Measurements from ENCODE around the gene UBXN10.
A peak's percentile ranks its signal among the peaks of the same experiment; 100 is the strongest.

The UBXN10 gene

DNA sequence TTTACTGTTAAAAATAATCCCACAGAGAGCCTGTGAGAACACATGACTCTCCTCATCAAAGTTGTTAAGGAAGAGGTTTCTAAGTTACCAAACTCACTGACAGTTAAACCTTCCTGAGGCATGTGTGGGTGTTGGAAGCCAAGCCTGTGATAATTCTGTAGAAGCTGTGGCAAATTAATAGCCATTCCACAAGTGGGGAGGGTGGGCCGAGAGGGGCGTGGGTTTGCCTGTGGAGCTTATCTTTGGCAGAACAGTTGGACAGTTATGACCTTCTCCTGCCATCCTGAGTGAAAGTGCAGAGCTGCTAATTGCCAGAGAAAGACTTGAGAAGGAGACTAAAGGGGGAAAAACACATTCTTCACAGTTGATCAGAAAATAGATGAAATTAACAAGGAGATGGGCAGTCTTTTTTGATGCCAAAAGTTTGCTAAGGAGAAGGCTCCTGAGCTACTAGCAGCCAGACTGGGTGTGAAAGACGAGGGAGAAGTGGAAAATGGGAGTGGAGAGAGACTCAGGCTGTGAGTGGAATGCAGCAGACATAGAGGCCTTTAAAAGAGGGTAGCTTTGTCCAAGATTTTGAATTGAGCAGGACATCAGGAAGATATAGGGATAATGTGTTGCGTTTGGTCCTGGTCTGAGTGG lies 2.0 kb downstream of the UBXN10 start:
- Histone ChIP-seq H3K9me2 (replicated peaks; ENCODE audit: low read depth, low read length) (no peaks in the 10 kb centered on the region), H3K79me2 (ENCODE audit: insufficient read depth, low read length) (no peaks in the 10 kb centered on the region), H3K9ac (ENCODE audit: low read depth, low read length, poor library complexity, severe bottlenecking) (no peak overlapping the region), H4K20me1 (ENCODE audit: insufficient read depth, low read length, poor library complexity, severe bottlenecking) (no peaks in the 10 kb centered on the region), H3K4me2 (ENCODE audit: low read depth, low read length, poor library complexity, severe bottlenecking) (peak overlapping the region; percentile 99), H3K27me3 (ENCODE audit: insufficient read depth, low read length, poor library complexity, severe bottlenecking) (no peaks in the 10 kb centered on the region), H2AFZ (ENCODE audit: low read length) (no peak overlapping the region), H3K4me3 (ENCODE audit: low read length, poor library complexity, severe bottlenecking) (peak overlapping the region; percentile 3), H3K9me3 (ENCODE audit: insufficient read depth, low read depth, low read length) (no peaks in the 10 kb centered on the region), H3K4me1 (ENCODE audit: insufficient read depth, low read length, poor library complexity, severe bottlenecking) (peaks cover 42% of the 10 kb centered on the region), H3K36me3 (ENCODE audit: insufficient read depth, low read length) (no peaks in the 10 kb centered on the region), H3F3A (ENCODE audit: low read depth) (no peaks in the 10 kb centered on the region)
- TF ChIP-seq EZH2phosphoT487 (IDR thresholded peaks at IDR 0.05; ENCODE audit: borderline replicate concordance): no peak
- TF ChIP-seq, protein P1, sequence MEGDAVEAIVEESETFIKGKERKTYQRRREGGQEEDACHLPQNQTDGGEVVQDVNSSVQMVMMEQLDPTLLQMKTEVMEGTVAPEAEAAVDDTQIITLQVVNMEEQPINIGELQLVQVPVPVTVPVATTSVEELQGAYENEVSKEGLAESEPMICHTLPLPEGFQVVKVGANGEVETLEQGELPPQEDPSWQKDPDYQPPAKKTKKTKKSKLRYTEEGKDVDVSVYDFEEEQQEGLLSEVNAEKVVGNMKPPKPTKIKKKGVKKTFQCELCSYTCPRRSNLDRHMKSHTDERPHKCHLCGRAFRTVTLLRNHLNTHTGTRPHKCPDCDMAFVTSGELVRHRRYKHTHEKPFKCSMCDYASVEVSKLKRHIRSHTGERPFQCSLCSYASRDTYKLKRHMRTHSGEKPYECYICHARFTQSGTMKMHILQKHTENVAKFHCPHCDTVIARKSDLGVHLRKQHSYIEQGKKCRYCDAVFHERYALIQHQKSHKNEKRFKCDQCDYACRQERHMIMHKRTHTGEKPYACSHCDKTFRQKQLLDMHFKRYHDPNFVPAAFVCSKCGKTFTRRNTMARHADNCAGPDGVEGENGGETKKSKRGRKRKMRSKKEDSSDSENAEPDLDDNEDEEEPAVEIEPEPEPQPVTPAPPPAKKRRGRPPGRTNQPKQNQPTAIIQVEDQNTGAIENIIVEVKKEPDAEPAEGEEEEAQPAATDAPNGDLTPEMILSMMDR (conservative IDR thresholded peaks at IDR 0.05; ENCODE audit: low read length): no peak

DNA sequence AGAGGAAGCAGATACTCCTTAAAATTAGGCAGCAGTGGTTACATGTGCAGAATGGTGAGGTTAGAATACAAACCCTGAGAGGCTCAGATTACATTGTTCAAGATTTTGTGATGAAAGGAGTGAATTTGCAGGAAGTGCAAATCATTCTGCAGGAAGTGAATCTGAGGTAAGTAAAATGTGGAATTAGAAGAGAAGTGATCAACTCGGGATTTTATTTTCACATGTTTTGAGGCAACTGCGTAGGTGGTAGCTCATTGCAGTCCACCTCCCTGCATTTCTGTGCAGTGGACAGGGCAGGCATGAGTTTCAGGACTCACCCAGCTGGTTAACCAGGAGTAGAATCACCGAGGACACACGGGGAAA lies 2.5 kb downstream of the UBXN10 start:
- Histone ChIP-seq H3K4me2 (ENCODE audit: low read depth, low read length, poor library complexity, severe bottlenecking) (peak overlapping the region; percentile 99), H3K36me3 (ENCODE audit: insufficient read depth, low read length) (no peaks in the 10 kb centered on the region), H3K4me1 (ENCODE audit: insufficient read depth, low read length, poor library complexity, severe bottlenecking) (peaks cover 42% of the 10 kb centered on the region), H3K79me2 (ENCODE audit: insufficient read depth, low read length) (no peaks in the 10 kb centered on the region), H2AFZ (ENCODE audit: low read length) (no peak overlapping the region), H3F3A (ENCODE audit: low read depth) (no peaks in the 10 kb centered on the region), H3K9me3 (ENCODE audit: insufficient read depth, low read depth, low read length) (no peaks in the 10 kb centered on the region), H3K27me3 (ENCODE audit: insufficient read depth, low read length, poor library complexity, severe bottlenecking) (no peaks in the 10 kb centered on the region), H3K4me3 (ENCODE audit: low read length, poor library complexity, severe bottlenecking) (peak overlapping the region; percentile 3), H4K20me1 (ENCODE audit: insufficient read depth, low read length, poor library complexity, severe bottlenecking) (no peaks in the 10 kb centered on the region), H3K9ac (ENCODE audit: low read depth, low read length, poor library complexity, severe bottlenecking) (no peak overlapping the region), H3K9me2 (replicated peaks; ENCODE audit: low read depth, low read length) (no peaks in the 10 kb centered on the region)
- TF ChIP-seq, protein P1 (conservative IDR thresholded peaks at IDR 0.05; ENCODE audit: low read length): no peak
- TF ChIP-seq EZH2phosphoT487 (IDR thresholded peaks at IDR 0.05; ENCODE audit: borderline replicate concordance): no peak

DNA sequence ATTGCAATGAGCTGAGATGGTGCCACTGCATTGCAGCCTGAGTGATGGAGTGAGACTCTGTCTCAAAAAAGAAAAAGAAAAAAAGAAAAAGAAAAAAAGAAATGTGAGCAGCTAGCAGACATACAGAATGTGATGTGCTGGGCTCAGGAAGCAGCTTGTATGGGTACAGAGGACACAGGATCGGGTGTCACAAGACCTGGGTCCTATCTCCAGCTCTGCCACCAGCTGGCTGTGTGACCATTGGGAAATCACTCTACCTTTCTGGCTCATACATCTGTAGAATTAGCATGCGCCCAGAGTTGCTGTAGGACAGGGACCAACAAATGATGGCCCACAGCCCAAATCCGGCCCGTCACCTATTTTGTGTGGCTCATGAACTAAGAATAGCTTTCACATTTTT lies 3.8 kb downstream of the UBXN10 start:
- no peaks in the 10 kb centered on the region for H3F3A ChIP-seq (ENCODE audit: low read depth)
- H3K79me2 ChIP-seq (ENCODE audit: insufficient read depth, low read length): no peaks in the 10 kb centered on the region
- H2AFZ ChIP-seq (ENCODE audit: low read length): no peak overlapping the region
- peaks cover 39% of the 10 kb centered on the region for H3K4me1 ChIP-seq (ENCODE audit: insufficient read depth, low read length, poor library complexity, severe bottlenecking)
- no peaks in the 10 kb centered on the region for H3K36me3 ChIP-seq (ENCODE audit: insufficient read depth, low read length)
- H4K20me1 ChIP-seq (ENCODE audit: insufficient read depth, low read length, poor library complexity, severe bottlenecking): no peaks in the 10 kb centered on the region
- no peaks in the 10 kb centered on the region for H3K9me2 ChIP-seq (replicated peaks; ENCODE audit: low read depth, low read length)
- no peak overlapping the region for H3K9ac ChIP-seq (ENCODE audit: low read depth, low read length, poor library complexity, severe bottlenecking)
- TF ChIP-seq, protein P1 (conservative IDR thresholded peaks at IDR 0.05; ENCODE audit: low read length): no peak
- TF ChIP-seq EZH2phosphoT487 (IDR thresholded peaks at IDR 0.05; ENCODE audit: borderline replicate concordance): no peak
- H3K4me3 ChIP-seq (ENCODE audit: low read length, poor library complexity, severe bottlenecking): no peak overlapping the region
- no peak overlapping the region for H3K4me2 ChIP-seq (ENCODE audit: low read depth, low read length, poor library complexity, severe bottlenecking)
- no peaks in the 10 kb centered on the region for H3K9me3 ChIP-seq (ENCODE audit: insufficient read depth, low read depth, low read length)
- H3K27me3 ChIP-seq (ENCODE audit: insufficient read depth, low read length, poor library complexity, severe bottlenecking): no peaks in the 10 kb centered on the region
